GM19238 (cell line): Measurements from ENCODE around the gene PGM1.
A peak's percentile ranks its signal among the peaks of the same experiment; 100 is the strongest.

Experiments
- DNase-seq: peaks from one replicate; pipeline ENCODE4 v3.0.0; 2011; ENCODE audit warnings: low spot score; ENCODE audit not compliant: insufficient read length

The PGM1 gene

DNA sequence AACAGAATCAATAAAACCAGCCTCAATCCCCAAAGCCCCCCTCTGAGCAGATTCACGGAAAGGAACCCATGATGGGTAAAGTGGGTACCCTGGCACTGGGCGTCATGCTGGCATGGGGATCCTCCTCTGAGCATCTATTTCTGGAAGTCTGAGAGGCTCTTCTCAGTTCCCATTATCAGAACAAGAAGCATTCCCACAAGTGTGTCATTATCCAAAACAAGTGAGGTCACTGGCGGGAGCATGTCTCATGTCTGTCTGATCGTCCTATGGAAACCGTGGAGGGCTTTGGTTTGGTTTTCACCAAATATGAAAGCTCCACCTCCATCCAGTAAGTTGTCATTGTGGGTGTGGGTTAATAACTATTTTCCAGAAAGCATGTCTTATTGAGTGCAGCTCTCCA lies 70.7 kb downstream of the PGM1 start:
- no peak for DNase-seq

DNA sequence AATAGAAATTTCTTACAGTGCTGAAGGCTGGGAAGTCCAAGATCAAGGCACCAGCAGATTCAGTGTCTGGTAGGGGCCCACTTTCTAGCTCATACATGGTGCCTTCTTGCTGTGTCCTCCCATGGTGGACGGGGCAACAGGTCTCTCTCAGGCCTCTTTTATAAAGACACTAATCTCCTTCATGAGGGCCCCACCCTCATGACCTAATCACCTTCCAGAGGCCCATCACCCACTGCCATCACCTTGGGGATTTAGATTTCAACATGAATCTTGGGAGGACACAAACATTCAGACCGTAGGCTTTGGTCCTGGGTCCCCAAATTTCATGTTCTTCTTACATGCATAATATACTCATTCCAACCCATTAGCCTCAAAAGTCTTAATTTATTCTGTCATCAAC lies 71.5 kb downstream of the PGM1 start:
- DNase-seq, result no peak

GRCh38 chr1:63665410-63665809 lies 72.2 kb downstream of the PGM1 start:
- no peak for DNase-seq

DNA sequence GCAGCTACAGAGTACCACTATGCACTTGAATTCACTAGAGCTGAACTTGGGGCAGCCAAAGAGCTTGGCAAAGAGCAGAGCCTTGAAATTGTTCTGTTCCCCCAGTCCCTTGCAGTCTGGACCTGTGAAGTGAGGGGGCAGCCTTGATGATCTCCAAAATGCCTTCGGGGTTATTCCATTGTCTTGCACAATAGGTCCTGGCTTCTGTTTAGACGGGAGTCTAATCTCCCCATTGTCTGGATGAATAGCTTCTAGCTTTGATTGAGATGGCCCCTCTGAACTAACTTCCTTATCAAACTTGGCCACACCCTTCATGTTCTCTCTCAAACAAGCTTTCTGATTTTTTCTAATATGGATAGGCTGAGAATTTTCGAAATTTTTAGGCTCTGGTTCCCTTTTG lies 72.6 kb downstream of the PGM1 start:
- DNase-seq, result no peak

GRCh38 chr1:63668298-63668697 lies 75.1 kb downstream of the PGM1 start:
- no peak for DNase-seq

DNA sequence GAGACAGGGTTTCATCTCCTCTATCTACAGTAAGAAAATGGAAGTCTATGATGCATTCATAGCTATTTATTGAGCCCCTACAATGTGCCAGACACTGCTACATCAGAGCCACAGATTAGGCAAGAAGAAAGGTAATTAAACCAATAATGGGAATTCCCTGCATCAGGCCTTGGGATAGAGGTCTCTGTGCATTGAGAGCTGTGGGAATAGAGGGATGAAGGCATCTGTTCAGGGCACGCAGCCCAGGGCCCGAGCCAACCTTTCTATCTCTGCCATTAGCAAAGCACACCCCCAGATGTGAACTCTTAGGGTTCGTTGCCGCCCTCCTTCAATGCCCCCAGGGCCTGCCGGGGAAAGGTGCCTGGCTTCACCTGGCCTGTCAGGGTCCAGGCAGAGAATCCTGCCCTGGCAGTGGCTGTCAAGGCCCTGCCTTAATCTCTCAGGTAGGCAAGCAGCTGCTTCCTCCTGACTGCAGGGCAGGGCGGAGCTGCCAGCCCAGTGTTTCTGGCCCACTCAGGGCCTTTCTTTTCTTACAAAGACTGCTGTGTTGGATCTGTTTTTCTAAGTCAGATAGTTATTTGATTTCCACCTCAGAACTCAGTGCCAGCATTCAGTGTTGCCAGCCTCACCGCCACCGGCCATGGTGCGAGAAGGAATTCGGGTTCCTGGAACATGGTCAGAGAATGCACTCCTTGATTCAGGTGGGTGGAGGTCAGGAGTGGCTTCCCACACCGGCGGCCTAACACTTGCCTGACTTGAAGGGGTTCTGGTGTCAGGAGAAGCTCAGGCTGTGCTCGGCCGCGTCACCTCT lies 76.1 kb downstream of the PGM1 start:
- no peak for DNase-seq

GRCh38 chr1:63670164-63670563 lies 77.0 kb downstream of the PGM1 start:
- DNase-seq, result no peak

- DNase-seq, result no peak
These were observed 78.3 kb downstream of the PGM1 start for GRCh38 chr1:63671514-63671913.

GRCh38 chr1:63674238-63674864 lies 81.1 kb downstream of the PGM1 start:
- no peak for DNase-seq

DNA sequence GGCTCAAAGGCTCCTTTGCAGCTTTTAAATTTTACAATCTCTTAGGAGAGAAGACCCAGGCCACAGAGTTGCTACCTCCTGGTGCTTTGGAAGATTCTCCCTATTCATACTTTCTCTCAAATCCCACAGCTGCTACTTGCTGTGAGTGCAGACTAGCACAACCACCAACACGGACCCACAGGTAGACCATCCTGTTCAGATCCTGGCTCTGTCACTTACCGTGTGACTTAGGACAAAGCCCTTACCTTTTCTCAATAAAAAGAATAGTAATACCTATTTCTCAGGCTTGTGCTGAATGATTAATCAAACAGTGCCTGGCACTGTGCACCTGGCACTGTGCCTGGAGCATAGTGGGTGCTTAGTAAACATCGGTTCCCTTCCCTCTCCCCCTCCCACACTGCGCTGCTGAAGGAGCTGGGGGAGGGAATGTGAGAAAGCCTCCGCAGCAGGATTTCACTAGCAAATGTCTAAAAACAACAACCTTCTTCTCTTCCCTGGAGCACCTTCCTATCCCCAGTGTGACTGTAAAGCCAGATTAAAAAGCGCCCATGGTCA lies 81.7 kb downstream of the PGM1 start:
- DNase-seq, result no peak

DNA sequence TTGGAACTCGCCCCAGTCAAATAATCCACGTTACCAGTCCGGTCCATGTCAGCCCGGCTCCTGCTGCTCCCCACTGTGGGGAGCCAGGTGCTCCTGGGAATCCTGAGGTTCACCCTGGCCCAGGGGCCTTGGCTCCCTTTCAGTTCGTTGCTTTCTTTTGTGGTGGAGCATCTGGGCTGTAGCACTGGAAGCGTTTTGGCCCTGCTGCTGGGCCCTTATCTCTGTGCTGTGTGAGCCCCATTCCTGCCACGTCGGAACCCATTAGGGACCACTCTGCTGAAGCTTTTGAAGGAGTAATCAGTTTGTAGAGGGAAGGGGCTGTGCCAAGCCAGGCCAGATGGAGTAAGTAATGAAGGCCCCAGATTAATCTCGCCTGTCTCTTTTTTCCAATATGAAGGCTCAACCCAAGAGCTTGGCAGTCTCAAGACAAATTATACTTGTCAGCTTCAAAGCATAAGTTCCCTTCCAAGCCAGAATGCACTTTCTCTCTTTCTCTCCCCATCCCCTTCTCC lies 82.3 kb downstream of the PGM1 start:
- no peak for DNase-seq

- DNase-seq, result no peak
These were observed 84.3 kb downstream of the PGM1 start for GRCh38 chr1:63677497-63677896.

GRCh38 chr1:63678200-63678599 lies 85.0 kb downstream of the PGM1 start:
- DNase-seq, result no peak

- no peak for DNase-seq
These were observed 85.9 kb downstream of the PGM1 start for GRCh38 chr1:63679076-63679475.

DNA sequence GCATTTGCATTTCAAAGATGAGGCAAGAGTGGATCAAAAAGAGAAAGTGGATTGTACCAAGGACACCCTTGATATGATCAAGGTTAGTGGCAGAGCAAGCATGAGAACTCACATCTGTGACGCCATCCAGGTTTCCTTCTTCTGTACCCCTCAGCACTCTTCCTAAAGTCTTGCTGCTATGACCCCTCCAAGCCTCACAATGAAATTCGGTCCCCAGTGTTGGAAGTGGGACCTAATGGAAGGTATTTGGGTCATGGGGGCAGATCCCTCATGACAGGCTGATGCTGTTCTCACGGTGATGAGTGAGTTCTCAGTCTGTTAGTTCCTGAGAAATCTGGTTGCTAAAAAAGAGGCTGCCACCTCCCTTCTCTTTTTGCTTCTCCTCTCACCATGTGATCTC lies 86.4 kb downstream of the PGM1 start:
- DNase-seq, result no peak

DNA sequence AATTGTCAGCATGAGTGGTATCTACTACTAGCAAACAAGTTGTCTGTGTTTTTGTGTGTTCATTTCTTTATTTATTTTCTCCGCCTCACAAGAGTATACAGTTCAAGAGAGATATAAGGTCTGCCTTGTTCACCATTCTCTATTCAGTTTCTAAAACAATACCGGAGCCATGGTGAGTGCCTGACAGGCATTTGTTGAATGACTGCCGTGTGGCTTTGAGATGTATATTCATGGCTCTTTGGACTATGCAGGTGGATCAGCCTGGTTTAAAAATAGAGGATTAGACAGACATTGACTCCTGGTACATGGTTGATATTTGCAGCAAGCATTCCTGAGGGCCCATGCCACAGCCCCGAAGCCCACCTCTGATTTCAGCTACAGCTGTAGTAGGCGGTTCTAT lies 89.7 kb downstream of the PGM1 start:
- DNase-seq, result no peak

GRCh38 chr1:63683759-63684158 lies 90.5 kb downstream of the PGM1 start:
- no peak for DNase-seq

- DNase-seq, result no peak
These were observed 93.5 kb downstream of the PGM1 start for GRCh38 chr1:63686696-63687095.

DNA sequence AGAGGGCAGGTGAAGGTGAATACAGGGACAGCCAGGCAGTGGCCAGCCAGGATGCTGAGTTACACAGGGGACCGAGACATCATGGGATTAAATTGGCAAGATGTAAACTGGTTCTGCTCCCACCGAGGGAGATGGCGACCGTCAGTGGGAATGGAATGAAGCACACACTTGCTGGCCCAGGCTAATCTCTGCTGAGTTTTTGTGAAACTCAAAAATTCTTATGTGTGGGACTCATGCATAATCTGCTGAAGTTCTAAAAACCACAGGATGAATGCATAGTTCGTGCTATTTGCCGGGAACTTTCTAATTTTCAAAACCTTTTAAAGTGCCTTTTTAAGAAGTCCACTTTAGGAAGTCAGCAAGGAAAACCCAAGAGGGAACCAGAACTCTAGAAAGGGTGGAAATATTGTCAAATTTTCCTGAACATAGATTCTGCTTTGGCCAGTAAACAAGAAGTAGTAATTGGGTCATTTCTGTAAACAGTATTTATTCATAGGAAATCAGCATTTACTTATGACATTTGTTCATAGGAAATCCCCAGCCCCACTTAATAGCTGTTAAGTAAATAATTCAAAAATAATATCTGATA lies 95.2 kb downstream of the PGM1 start:
- DNase-seq, result no peak

DNA sequence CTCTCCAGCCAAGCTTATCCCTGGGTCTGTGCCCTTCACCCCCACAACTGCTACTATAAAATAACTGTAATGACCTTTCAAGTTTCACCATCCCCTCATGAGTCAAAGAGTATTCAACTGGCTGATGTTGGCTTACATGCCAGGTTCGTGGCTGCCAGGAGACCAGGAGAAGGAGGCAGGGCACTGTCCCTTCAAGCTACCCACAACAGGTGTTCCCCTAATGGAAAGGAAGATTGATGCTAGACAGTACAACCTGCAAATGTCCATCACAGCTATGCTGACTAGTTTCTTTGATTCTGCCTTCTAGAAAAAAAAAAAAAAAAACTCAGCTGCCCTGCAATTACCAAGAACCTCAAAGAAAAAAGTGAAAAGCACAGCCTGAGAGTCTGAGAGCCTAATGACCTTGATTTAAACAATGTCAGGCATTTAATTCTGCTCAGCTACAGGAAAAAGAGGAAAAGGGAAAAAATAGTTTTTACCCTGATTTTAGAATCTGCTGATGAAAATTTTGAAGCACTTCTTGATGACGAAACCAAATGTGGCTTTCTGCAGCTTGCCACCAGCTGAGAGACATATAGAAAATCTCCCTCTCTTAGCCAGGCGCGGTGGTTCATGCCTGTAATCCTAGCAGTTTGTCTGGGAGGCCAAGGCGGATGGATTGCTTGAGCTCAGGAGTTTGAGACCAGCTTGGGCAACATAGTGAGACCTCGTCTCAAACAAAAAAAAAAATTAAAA lies 97.9 kb downstream of the PGM1 start:
- DNase-seq, result no peak

DNA sequence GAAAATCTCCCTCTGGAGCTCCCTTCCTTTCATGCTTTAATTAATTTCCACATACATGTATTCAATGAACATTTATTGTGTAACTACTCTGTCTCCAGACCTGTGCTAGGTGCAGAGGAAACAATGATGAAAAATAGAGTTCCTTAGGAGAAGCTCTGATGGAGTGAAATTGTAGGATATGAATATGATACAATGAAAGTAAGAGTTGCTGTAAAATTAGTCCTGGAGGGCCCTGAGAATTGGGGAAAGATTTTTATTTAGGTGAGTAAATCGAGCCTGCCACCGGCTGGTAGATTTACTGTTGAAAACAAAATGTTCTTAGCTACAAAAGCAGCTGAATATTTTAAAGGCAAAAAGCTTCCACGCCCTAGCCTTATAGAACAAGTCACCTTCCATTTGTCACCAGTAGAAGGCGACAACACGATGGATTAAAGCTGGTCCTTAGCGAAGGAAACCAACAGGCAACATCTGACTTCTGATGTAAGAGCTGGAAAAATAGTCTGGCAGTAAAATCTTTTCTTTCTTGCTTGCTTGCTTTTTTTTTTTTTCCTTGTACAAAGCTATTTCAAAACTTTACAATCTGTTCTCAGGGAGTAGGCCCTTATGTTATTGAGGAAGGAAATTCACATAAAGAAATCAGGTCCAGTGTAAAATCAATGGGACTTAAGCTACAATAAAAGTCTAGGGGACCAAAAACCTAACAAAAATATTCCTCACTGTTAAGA lies 98.7 kb downstream of the PGM1 start:
- DNase-seq, result peak; percentile 33
